ENCODE measurements around the gene VSTM1. TPM values are rescaled to one million over a fixed set of nuclear protein-coding genes. Genes with fewer than 3 reads are reported as not detected.

VSTM1 gene
- total and polyA plus RNA-seq, 2 donors (not counting 3 experiments of a cell fraction or from before 2014, with no cell fraction given): not detected

- intact Hi-C loops (cut with micrococcal nuclease): no loop called here
- dilution Hi-C loops (cut with MboI; ENCODE audit: extremely low pct_ligation_motif_present, low sequenced_read_pairs): no loop called here
- Histone ChIP-seq H4K20me1 (replicated peaks; ENCODE audit: control insufficient read depth, extremely low read depth, insufficient read depth, low read length) (no peaks in the 10 kb centered on the region), H3K4me3 (replicated peaks in 1 of 3; ENCODE audit: insufficient read depth in 1 of 3, low read depth in 1 of 3, low read length in 3 of 3) (no peak overlapping the region), H3K9ac (replicated peaks; ENCODE audit: extremely low read depth, insufficient read depth, low read length) (no peak overlapping the region), H3K36me3 (ENCODE audit: control insufficient read depth in 2 of 2, extremely low read depth in 1 of 2, insufficient read depth in 2 of 2, low read length in 2 of 2) (no peaks in the 10 kb centered on the region), H2AFZ (ENCODE audit: low read depth, low read length) (no peak overlapping the region), H3K9me3 (replicated peaks; ENCODE audit: control insufficient read depth, insufficient read depth, low read length) (no peaks in the 10 kb centered on the region), H3K4me2 (ENCODE audit: insufficient read depth, low read length) (no peak overlapping the region), H3K4me1 (ENCODE audit: control insufficient read depth, extremely low read depth, insufficient read depth, low read length) (peaks cover 7% of the 10 kb centered on the region), H3K27ac (ENCODE audit: insufficient read depth, low read depth, low read length) (no peak overlapping the region), H3K27me3 (ENCODE audit: control insufficient read depth in 2 of 2, insufficient read depth in 2 of 2, low read length in 2 of 2) (peaks cover 11 to 25% of the 10 kb centered on the region in 2 experiments), H3K79me2 (ENCODE audit: control insufficient read depth, insufficient read depth, low read length) (no peaks in the 10 kb centered on the region), H3K9me1 (replicated peaks; ENCODE audit: control insufficient read depth, extremely low read depth, insufficient read depth, low read length) (no peaks in the 10 kb centered on the region)
- CTCF ChIA-PET: interaction anchor here (1.3 to 5.4 kb wide), 4 partner anchors 11 to 249 kb away, joined by 3 to 44 read pairs (median 7); no protein-coding TSS in a partner anchor
- POLR2A ChIA-PET: no interaction called here
- no peak for DNase-seq (ENCODE audit: low read depth, low spot score)
- TF ChIP-seq JUN (IDR thresholded peaks at IDR 0.05; ENCODE audit: borderline replicate concordance, insufficient read depth, insufficient read length, low read depth) (no peak), MYC (IDR thresholded peaks at IDR 0.05; ENCODE audit: low read depth, low read length) (no peak), GATA2 (IDR thresholded peaks at IDR 0.05; ENCODE audit: insufficient read depth, insufficient read length, low read depth, low read length) (no peak)
- TF ChIP-seq, protein P1, sequence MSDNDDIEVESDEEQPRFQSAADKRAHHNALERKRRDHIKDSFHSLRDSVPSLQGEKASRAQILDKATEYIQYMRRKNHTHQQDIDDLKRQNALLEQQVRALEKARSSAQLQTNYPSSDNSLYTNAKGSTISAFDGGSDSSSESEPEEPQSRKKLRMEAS (IDR thresholded peaks at IDR 0.05; ENCODE audit: insufficient read depth, insufficient read length): no peak
- no peak for FAIRE-seq
- BruUV-seq (replicated peaks): no TSS peak
Measured at GRCh38 chr19:54041969-54042606, 21.6 kb downstream of the VSTM1 start.

DNA sequence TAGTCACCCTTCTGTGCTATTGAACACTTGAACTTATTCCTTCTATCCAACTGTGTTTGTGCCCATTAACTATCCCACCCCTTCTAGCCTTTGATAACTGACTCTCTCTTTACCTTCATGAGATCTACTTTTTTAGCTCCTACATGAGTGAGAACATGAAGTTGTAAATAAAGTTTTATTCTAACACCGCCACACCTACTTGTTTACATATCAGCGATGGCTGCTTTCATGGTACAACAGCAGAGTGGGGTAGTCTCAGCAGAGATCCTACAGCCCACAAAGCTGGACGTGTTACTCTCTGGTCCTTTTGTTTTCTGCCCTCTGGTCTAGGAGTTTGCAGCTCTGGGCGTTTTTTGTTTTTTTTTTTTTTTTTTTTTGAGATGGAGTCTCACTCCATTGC lies 23.7 kb downstream of the VSTM1 start:
- Histone ChIP-seq H3K27me3 (ENCODE audit: control insufficient read depth in 2 of 2, insufficient read depth in 2 of 2, low read length in 2 of 2) (peaks cover 8 to 13% of the 10 kb centered on the region in 2 experiments), H3K79me2 (ENCODE audit: control insufficient read depth, insufficient read depth, low read length) (no peaks in the 10 kb centered on the region), H3K9me3 (replicated peaks; ENCODE audit: control insufficient read depth, insufficient read depth, low read length) (no peaks in the 10 kb centered on the region), H4K20me1 (replicated peaks; ENCODE audit: control insufficient read depth, extremely low read depth, insufficient read depth, low read length) (no peaks in the 10 kb centered on the region), H3K9ac (replicated peaks; ENCODE audit: extremely low read depth, insufficient read depth, low read length) (no peak overlapping the region), H3K27ac (ENCODE audit: insufficient read depth, low read depth, low read length) (no peak overlapping the region), H2AFZ (ENCODE audit: low read depth, low read length) (no peak overlapping the region), H3K9me1 (replicated peaks; ENCODE audit: control insufficient read depth, extremely low read depth, insufficient read depth, low read length) (no peaks in the 10 kb centered on the region), H3K36me3 (ENCODE audit: control insufficient read depth in 2 of 2, extremely low read depth in 1 of 2, insufficient read depth in 2 of 2, low read length in 2 of 2) (no peaks in the 10 kb centered on the region), H3K4me3 (replicated peaks in 1 of 3; ENCODE audit: insufficient read depth in 1 of 3, low read depth in 1 of 3, low read length in 3 of 3) (no peak overlapping the region), H3K4me1 (ENCODE audit: control insufficient read depth, extremely low read depth, insufficient read depth, low read length) (peaks cover 16% of the 10 kb centered on the region), H3K4me2 (ENCODE audit: insufficient read depth, low read length) (no peak overlapping the region)
- BruUV-seq (replicated peaks): no TSS peak
- dilution Hi-C loops (cut with MboI; ENCODE audit: extremely low pct_ligation_motif_present, low sequenced_read_pairs) (no loop called here), intact Hi-C loops (cut with micrococcal nuclease) (no loop called here)
- ChIA-PET CTCF (interaction anchor here (0.6 to 5.4 kb wide), 4 partner anchors 10 to 247 kb away, joined by 3 to 44 read pairs (median 11); no protein-coding TSS in a partner anchor), POLR2A (interaction anchor here (0.9 kb wide), 1 partner anchor 60 kb away, joined by 3 read pairs; no protein-coding TSS in a partner anchor)
- DNase-seq (ENCODE audit: low read depth, low spot score): no peak
- no peak for TF ChIP-seq CTCF (IDR thresholded peaks at IDR 0.05; ENCODE audit: extremely low read depth in 1 of 2, insufficient read depth in 1 of 2, low read depth in 1 of 2, low read length in 2 of 2)
- TF ChIP-seq POLR2A (IDR thresholded peaks at IDR 0.05; ENCODE audit: low read depth, low read length): no peak
- TF ChIP-seq FOS (IDR thresholded peaks at IDR 0.05; ENCODE audit: borderline replicate concordance, insufficient read depth, low read length): no peak
- TF ChIP-seq POLR2AphosphoS5 (IDR thresholded peaks at IDR 0.05; ENCODE audit: insufficient read depth, low read depth, low read length): no peak
- no peak for TF ChIP-seq GATA2 (IDR thresholded peaks at IDR 0.05; ENCODE audit: insufficient read depth, insufficient read length, low read depth, low read length)
- TF ChIP-seq JUN (IDR thresholded peaks at IDR 0.05; ENCODE audit: borderline replicate concordance, insufficient read depth, insufficient read length, low read depth): no peak
- TF ChIP-seq, protein P1 (IDR thresholded peaks at IDR 0.05; ENCODE audit: insufficient read depth, insufficient read length): no peak
- no peak for TF ChIP-seq MYC (IDR thresholded peaks at IDR 0.05; ENCODE audit: low read depth, low read length)
- TF ChIP-seq EZH2 (IDR thresholded peaks at IDR 0.05; ENCODE audit: borderline replicate concordance, low read depth, low read length, severe bottlenecking): no peak
- FAIRE-seq: no peak
